GM21619 (cell line): ENCODE results near the gene MOV10L1.
"Not testable (repeated sequence)": the region's sequence is repeated elsewhere in the genome, so short reads cannot be mapped to it uniquely, and the experiment has no call there.

ENCODE experiments used
- ATAC-seq: cut with Tn5 transposase; IDR thresholded peaks from one replicate; pipeline ENCODE4 v1.9.1; 2021; ENCODE audit not compliant: unreplicated experiment

The MOV10L1 gene

GRCh38 chr22:50076646-50077535, 12.9 kb upstream of the MOV10L1 start:
- ATAC-seq = no peak

- ATAC-seq = no peak
Observed at GRCh38 chr22:50078246-50078645, 11.6 kb upstream of the MOV10L1 start.

GRCh38 chr22:50078761-50079160, 11.0 kb upstream of the MOV10L1 start:
- no peak for ATAC-seq

GRCh38 chr22:50080077-50080465, 9.7 kb upstream of the MOV10L1 start:
- ATAC-seq = no peak

GRCh38 chr22:50081426-50082196, 8.2 kb upstream of the MOV10L1 start:
- no peak for ATAC-seq

- no peak for ATAC-seq
Observed at GRCh38 chr22:50082197-50082715, 7.5 kb upstream of the MOV10L1 start.

- no peak for ATAC-seq
Observed at GRCh38 chr22:50082961-50083461, 6.8 kb upstream of the MOV10L1 start.

- ATAC-seq = no peak
Observed at GRCh38 chr22:50083462-50084079, 6.2 kb upstream of the MOV10L1 start.

GRCh38 chr22:50084080-50084477, 5.7 kb upstream of the MOV10L1 start:
- no peak for ATAC-seq

GRCh38 chr22:50084614-50085021, 5.2 kb upstream of the MOV10L1 start:
- ATAC-seq = no peak

GRCh38 chr22:50085211-50085972, 4.4 kb upstream of the MOV10L1 start, which contains the start of gene MLC1:
TSS of gene MLC1 (minus strand) at chr22:50085426. CDS start at chr22:50084902, 524 bp downstream.
- ATAC-seq = no peak

- ATAC-seq = no peak
Observed at GRCh38 chr22:50086526-50086925, 3.3 kb upstream of the MOV10L1 start.

GRCh38 chr22:50086975-50087374, 2.8 kb upstream of the MOV10L1 start:
- ATAC-seq = not testable (repeated sequence)

GRCh38 chr22:50087646-50088045, 2.2 kb upstream of the MOV10L1 start:
- ATAC-seq = no peak

GRCh38 chr22:50088096-50088495, 1.7 kb upstream of the MOV10L1 start:
- no peak for ATAC-seq

GRCh38 chr22:50089231-50089630, 575 bp upstream of the MOV10L1 start:
- no peak for ATAC-seq

- no peak for ATAC-seq
Observed at GRCh38 chr22:50090412-50090714, 557 bp downstream of the MOV10L1 start.

- no peak for ATAC-seq
Observed at GRCh38 chr22:50091092-50091768, 1.4 kb downstream of the MOV10L1 start.

- ATAC-seq = no peak
Observed at GRCh38 chr22:50092342-50092741, 2.5 kb downstream of the MOV10L1 start.

- ATAC-seq = no peak
Observed at GRCh38 chr22:50098052-50098451, 8.2 kb downstream of the MOV10L1 start.
